SKM-1 treated with dmso at 0.1 percent for 144 hours (cell line): Measurements from ENCODE around the gene MTUS2.
"Not testable (repeated sequence)": the region's sequence is repeated elsewhere in the genome, so short reads cannot be mapped to it uniquely, and the experiment has no call there.

Experiments used
- DNase-seq: peaks from one replicate; lab custom pipeline; 2025; ENCODE audit not compliant: unreplicated experiment; lab: John Stamatoyannopoulos, UW

Gene MTUS2

GRCh38 chr13:29210676-29211075 is 390.5 kb downstream of the MTUS2 start:
- DNase-seq, result no peak

- DNase-seq, result not testable (repeated sequence)
Observed at GRCh38 chr13:29211162-29211561, 391.0 kb downstream of the MTUS2 start.

- DNase-seq, result no peak
Observed at GRCh38 chr13:29222458-29222857, 402.3 kb downstream of the MTUS2 start.

GRCh38 chr13:29224206-29224605 is 404.1 kb downstream of the MTUS2 start:
- no peak for DNase-seq

- DNase-seq, result no peak
Observed at GRCh38 chr13:29227576-29227975, 407.4 kb downstream of the MTUS2 start.

- DNase-seq, result no peak
Observed at GRCh38 chr13:29230299-29230845, 410.2 kb downstream of the MTUS2 start.

GRCh38 chr13:29239653-29240525 is 419.8 kb downstream of the MTUS2 start:
- DNase-seq, result no peak

- DNase-seq, result no peak
Observed at GRCh38 chr13:29254626-29255370, 434.7 kb downstream of the MTUS2 start.

GRCh38 chr13:29255567-29255966 is 435.4 kb downstream of the MTUS2 start:
- DNase-seq, result no peak

GRCh38 chr13:29260684-29261083 is 440.5 kb downstream of the MTUS2 start:
- DNase-seq, result no peak

- DNase-seq, result no peak
Observed at GRCh38 chr13:29266261-29266660, 446.1 kb downstream of the MTUS2 start.

GRCh38 chr13:29266756-29267733 is 446.9 kb downstream of the MTUS2 start:
- DNase-seq, result no peak

- no peak for DNase-seq
Observed at GRCh38 chr13:29270271-29270985, 450.3 kb downstream of the MTUS2 start.

GRCh38 chr13:29271606-29272005 is 451.5 kb downstream of the MTUS2 start:
- DNase-seq, result no peak

- no peak for DNase-seq
Observed at GRCh38 chr13:29279356-29280254, 459.5 kb downstream of the MTUS2 start.

GRCh38 chr13:29281932-29282495 is 461.9 kb downstream of the MTUS2 start:
- no peak for DNase-seq

GRCh38 chr13:29284726-29285125 is 464.6 kb downstream of the MTUS2 start:
- no peak for DNase-seq

GRCh38 chr13:29287237-29287636 is 467.1 kb downstream of the MTUS2 start:
- DNase-seq, result no peak

GRCh38 chr13:29292045-29292444 is 471.9 kb downstream of the MTUS2 start:
- DNase-seq, result no peak
